T-helper 1 cell (primary cell): ENCODE measurements around the gene ZSWIM6.

Experiments
- DNase-seq, 5 donors: peaks; one replicate each; pipeline ENCODE4 v3.0.0-alpha.2; 2012 to 2020

Gene ZSWIM6

DNA sequence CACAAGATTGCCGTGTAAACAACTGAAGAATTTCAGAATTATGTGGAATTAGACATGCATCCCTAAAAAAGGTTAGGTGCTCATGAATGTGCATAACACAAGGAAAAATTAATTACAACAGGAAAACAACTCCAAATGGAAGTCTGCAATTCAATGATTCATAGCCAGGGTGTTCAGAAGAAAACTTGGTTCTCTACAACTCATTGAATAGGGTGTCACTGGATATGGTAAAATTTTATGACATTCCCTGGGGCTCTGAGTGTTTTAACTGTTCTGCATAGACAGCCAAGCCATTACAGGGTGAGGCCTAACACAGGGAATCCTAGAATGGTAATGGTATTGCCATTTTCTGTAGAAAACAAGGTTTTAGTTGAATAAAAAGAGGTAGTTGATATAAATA, 24.4 kb upstream of the ZSWIM6 start:
- DNase-seq, result no peak

DNA sequence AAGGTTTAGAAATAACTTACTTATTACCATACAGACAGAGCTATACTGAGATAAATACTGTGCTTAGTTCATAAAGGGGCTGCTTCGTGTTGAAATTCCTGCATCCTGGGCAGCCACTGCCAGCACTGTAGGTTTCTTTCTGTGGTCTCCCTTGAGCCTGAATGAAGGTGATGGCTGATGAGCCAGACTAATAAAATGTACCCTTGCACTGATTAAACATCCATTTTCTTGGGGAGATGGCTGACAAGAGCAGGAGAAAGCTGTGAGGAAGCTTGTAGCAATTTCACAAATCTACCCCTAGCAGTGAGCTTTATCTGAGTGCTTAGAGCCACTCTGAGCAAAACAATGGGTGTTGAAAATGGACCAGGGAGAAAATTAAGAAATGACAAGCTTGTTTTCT, 23.3 kb upstream of the ZSWIM6 start:
- no peak for DNase-seq

DNA sequence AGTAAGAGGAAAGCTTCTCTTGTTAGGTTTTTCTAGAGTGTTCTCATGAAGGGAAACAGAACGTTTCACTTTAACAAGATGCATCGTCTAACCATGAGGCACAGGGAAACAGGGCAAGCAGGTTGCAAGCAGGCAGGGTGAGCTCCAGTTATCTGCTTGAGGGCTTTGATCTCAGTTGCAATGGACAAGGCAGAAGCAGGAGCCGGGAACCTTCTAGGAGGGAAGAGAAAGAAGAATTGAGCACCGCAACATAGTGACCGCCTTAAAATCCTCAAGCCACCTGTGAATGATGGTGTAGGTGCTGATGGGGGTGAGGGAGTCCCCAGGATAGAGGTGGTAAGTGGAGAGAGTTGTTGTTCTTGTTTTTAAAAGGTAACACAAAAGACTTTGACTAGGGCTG, 22.9 kb upstream of the ZSWIM6 start:
- DNase-seq, result no peak

DNA sequence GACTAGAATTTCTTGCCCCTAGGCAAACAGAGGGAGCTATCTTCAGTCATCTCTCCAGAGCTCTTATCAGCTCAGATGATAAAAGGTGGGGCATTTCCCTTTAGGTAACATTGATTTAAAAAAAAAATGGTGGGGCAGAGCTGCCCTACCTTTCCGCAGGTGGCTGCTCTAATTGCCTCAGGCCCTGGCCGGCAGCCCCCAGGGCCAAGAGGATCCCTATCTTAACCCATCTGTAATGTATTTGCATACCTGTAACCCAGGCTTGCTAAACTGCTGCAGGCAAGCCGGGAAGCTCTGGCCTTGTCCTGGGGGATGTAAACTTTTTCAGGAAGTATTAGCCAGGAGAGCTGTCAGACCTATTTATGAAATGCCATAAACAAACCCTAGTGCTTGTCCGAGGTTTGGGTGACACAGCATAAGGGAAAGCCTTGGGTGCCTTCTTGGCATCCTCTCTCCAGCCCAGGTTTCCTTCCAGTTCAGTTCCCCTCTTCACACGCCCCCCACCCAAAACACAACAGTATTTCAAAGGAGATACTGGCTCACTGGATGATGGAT, 20.9 kb upstream of the ZSWIM6 start:
- DNase-seq, result no peak

DNA sequence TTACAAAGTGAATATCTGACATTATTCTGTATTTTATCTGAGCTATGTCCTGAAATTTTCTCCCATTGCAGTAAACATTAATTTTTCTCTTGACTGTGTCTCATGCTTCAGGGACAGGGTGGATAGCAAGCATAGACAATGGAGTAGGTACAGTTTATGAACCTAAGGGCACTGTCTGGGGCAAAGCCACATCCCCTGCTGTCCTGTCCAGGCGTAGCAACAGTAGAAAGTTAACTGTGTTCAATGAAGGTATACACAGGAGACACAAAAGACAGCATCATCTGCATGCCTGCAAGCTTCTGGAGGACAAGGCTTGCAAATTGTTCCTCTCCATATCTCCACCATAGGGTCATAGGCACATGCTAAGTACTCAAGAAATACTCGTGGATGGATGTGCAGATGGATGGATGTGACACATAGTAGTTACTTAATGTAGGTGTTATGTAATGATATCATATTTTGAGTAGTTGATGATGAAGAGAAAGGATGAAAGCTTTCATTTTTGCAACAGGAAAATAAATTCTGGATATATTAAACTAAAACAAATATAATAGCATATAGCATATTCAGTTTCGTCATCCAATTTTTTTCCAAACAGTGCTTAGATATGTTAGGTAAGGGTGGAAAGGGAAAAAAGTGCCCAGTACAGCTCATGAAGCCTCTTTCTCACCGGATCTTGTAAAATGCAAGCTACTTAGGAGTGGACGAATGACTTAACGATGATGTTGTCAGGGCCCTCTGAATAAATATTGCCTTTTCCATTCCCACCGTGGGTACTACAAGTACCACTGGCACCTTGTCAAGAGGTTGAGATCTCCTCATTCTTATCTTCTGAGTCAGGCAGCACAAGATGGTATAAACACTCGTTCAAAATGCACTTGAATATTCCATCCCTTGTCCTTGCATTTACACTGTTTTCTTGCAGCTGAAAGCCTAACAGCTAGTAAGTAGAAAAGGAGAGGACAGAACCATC, 19.9 kb upstream of the ZSWIM6 start:
- no peak for DNase-seq

DNA sequence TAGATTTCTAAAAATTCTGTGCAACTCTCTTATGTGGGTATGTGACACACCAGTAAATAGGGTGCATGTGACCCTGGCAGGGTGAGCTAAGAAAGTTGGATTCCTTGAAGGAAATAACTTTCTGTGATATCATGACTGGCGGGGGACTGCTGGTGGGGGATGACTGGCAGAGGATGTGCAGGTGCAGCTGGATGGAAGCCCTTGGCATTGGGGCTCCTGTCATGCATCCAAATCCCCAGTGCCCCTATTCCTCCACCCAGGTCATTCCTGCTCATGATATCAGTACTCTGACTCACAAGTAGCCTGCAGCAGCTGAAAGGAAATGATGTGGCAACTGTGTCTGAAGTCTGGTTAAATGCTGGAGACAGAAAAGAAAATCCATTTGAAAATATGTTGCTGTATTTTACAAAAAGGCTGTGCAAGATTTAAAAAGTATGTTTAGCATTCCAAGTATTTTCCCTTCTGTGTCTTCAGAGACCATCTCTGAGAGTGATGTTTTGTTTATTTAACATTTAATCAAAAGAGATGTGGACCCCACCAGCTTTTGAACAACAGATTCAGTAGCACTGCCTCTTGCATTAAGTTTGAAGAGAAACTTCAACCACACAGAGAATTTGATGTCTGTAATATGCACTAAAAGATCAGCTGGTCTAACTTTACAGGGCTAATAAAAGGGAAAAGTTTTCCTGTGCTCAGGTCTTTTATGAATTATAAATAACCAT, 17.9 kb upstream of the ZSWIM6 start:
- DNase-seq, result no peak

DNA sequence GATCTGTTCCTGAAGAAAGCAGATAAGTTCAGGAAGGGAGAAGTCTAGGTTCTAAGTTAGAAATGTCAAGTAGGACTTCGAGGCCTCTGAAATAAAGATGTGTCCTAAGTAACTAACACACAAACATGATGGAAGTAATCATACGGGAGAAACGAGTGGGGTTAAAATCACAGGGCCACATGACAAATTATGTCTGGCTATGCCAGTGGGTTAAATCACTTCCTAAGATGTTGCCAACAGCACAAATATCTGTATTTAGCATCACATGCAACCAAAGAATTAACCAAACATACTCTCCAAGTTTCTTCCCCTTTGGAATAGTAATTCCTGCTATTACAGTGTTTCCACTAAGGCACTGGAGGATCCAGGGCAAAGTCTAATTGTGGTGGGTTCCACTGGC, 13.7 kb upstream of the ZSWIM6 start:
- DNase-seq, result no peak

DNA sequence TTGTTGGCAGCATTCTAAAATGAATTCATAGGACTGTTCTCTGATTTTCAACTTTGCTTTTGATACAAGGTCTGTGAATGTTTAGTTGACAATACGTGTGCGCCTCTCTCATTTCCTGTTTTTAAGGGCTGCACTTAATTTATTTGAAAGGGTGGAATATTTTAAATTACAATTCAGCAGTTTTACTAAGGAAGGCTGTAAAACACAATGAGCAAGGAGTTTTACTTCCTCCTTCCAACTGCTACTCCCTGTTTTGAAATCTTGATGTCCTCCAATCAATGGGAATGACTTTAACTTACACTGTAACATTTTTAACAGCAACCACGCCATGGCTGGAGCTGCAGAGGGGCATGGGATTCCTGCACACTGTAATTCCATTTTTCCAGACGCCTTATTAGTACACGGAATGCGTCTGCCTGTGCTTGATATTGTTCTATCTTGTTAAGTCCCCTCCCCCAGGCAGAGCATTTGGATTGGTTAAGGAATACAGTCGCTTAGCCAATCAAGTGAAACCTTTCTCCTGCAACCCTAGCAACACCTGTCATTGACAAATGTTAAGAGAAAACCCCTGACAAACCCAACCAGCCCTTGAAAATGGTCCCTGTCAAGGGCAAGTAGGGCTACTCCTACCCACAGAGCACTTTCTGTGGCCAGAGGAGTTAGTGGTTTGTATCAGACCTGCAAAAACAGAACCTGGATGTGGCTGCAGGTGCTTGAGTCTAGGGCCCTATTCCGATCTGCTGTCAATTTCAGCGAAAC, 12.5 kb upstream of the ZSWIM6 start:
- no peak for DNase-seq

DNA sequence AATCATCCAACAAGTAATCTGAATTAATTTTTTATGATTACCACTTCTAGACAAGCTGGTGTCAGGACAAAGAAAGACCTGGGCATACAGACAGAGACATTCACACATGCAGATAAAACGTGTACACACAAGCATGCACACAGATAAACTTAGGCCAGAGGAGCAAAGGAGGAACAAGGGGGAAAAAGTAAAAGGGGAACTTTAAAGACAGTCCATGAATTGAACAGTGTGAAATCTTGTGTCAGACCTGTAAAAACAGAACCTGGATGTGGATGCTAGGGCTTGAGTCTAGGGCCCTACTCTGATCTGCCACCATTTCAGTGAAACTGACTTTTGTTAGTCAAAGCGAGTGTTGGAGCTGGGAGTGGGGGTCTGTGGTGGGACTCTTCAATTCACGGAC, 11.2 kb upstream of the ZSWIM6 start:
- DNase-seq, result no peak

DNA sequence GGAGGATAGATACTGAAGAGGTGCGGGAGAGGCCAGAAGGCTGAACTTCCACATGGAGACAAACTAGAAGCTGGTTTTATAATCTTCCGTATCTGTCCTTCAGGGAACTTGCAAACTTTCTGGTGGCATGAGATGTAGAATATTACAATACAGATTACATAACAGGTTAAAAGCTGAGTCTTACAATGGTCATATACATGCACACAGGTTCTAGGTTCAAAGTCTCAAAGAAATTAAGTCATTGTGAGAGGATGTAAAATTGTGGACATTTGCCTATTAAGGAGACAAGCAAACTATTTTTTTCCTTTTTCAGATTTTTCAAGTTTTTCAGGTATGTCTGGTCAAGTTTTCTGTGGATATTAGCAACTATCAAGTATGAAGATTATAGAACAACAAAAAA, 10.4 kb upstream of the ZSWIM6 start:
- no peak for DNase-seq

DNA sequence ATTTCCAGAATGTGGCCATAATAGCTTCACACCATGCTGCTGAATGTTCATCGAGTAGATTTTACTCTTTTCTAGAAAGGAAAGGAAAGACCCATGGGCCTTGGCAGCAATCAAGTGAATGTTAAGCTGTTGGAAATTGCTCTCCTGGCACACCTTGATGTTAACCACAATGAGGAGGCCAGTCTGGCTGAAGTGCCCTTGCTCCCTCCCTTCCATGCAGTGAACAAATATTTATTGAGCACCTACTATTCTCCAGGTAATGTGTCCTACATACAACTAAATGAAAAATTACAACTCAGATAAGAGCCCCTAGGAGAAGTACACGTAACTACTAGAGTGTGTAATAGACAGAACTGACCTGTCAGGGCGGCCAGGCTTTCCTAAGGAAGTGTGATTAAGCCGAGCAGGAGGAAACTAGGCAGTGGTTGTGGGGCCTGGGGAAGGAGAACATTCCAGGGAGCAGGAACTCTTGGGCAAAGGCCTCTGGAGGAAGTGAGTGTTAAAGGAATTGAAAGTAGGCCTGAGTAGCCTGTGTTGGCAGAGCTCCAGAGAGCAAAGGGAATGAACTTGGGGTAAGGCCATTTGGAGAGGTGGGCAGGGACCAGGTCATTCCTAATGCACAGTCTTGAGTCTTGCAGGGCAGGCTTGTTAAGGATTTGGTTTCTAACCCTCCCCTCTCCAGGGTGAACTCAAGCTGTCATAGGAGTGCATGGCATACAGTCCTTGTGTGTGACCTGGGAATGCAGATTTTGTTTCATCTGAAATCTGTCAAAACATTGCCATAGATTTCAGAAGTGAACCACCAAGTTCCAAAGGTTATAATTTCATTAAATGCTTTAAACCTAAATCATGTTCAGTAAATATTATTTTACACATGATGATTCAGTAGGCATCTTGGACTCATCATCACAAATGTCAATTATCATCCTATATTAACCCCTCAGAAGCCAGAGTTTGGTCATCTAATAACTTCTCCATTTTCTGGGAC, 9.0 kb upstream of the ZSWIM6 start:
- no peak for DNase-seq

DNA sequence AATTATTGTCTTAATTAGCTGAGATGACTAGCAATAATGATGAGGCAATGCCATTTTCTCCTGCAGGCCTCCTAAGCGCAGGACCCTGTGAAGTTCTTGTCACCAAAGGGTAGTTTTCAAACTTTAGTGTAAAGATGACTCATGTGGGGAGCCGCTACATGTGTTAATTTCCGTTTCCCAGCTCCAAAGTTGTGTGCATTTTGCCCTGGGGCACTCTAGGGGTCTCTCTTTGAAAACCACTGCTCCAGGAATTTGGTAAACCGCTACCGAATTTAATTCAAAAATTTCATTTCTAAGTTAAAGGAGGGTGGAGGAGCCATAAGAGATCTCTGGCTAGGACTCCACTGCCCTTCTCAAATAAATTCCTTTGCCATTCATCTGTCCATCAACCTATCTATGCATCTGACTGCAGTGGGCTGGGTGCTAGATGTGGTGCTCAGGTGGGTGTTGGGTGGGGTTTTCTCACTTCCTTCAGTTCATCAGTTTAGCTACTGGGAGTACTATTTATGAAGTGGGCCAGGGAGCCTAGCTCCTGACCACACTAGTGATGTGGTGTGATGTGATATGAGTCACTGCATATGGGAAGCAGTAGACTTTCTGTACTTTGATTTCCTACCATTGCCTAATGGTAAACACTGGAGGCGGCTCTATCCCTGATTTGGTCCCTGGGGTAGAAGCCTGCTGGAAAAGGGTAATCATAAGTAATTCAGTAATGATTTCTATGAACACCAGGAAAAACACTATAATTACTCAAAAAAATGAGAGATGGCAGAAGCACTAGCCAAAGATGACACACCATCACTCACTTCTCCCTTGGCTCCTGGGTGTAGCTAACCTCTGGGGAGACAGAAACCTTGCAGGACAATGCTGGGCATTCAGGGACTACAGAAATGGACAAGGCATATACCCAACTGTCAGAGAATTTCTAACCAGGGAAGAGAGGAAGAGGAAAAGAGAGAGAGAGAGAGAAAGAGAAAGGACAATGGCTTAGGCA, 4.0 kb upstream of the ZSWIM6 start:
- DNase-seq, result peak in 1 of 5 donors; percentile 50

DNA sequence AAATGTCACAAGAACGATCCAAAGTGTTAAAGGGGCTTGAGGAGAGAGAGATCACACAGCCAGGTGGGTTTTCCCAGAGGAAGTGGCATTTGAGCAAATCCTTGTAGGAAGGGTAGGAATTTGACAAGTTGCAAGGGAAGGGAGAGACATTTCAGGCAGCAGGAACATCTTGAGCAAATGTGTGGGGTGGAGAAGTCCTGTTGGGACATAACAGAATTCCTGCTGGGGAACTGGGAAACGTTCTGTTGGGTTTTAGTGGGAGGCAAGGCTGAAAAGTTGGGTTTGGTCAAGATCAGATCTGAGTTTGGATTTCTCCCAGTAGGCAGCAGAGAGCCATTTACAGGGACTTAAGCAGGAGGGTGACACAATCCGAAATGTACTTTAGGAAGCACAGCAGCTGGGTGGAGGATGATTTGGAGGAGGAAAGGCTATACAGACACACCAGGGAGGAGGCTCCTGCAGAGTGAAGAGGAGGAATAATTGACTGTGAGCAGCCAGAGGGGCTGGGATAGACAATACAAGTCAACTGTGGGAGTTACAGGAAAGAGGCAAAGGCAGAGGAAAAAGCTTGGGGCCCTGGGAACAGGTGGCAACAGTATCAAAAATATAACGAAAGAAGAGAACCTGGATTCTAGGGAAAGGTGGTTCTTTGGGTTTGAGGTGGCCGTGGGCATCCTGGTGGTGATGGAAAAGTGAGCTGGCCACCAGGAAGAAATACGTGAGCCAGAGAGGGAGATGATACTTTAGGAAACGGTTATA, 3.1 kb upstream of the ZSWIM6 start:
- no peak for DNase-seq

DNA sequence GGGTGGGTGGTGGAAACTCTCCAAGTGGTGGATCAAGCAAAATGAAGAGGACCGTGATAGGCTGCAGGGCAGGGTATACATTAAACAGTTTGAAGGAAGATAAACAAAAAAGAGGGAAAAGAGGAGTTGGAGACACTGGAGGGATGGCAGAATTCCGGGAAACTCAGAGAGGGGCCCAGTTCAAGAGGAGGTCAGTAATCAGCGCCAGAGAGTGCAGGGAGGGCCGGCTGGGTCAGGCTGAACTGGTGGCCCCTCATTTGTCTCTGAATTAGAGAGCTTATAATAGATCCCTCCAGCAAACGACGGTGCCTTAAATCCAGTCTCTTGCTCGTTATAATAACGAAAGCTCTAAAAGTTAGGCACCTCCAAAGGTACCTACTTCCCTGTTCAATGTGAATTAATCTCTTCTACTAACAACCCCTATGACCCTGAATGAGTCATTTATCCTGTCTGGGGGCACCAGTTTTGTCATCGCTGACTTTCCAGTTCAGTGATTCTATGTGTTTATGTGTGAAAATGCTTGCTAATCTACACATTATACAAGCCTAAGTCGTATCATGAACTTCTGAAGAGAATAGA, 2.4 kb upstream of the ZSWIM6 start:
- DNase-seq, result peak in 1 of 5 donors; percentile 12

DNA sequence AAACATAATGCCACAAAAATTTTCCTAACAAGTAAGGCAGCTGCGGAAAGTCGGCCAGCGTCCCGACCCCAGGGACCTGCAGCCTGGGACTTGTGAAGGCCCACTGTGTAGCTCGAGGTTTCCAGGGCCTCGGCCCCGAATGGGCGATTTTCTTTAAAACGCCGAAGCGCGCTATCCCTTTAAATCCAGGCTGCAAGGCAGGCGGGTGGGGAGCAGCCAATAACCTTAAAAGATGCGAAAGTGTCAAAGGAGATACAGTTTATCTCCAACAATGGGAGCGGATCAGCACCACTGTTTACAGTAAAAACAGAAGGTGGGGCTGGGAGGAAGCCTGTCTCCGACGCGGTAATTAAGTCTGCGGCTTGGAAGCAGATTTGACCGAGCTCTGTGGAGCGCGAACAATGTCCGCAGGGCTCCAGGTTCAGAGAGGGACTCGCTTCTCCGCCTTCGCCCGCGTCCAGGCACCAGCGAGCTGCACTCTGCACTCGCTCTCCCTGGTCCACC, 1.7 kb upstream of the ZSWIM6 start:
- peak in 4 of 5 donors; percentile 8 to 22 (median 20) for DNase-seq

DNA sequence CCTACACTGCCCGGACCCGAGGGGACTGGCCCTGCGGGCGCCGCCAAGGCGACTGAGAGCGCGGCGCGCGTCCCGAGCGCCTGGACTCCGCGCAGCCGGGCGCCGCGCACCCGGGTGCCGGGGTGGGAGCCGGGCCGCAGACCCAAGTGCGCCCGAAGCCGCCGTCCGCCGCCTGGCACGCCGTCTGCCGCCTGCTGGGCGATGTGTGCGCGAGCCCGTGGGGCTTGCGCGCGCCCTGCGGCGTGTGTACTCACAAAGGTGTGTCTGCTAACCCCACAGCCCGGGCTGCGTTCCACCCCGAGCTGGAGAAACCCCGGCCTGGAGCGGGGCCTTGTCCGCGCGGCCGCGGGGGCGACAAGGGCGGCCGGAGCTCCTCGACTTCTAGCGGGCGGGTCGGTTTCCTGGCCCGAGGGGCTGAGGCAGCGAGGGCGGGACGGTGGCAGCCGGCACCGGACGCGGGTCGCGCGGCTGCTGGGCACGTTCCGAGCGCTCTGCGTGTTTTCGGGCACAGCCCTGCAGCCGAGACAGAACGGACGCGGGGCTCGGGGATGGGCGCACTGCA, 1.1 kb upstream of the ZSWIM6 start:
- DNase-seq, result peak; percentile 53 to 79 (median 68)

DNA sequence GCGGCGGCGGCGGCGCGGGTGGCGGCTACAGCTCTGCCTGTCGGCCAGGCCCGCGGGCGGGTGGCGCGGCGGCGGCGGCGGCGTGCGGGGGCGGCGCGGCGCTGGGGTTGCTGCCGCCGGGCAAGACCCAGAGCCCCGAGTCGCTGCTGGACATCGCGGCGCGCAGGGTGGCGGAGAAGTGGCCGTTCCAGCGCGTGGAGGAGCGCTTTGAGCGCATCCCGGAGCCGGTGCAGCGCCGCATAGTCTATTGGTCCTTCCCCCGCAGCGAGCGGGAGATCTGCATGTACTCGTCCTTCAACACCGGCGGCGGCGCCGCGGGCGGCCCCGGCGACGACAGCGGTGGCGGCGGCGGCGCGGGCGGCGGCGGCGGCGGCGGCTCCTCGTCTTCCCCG, 296 bp downstream of the ZSWIM6 start:
- peak; percentile 15 to 46 (median 27) for DNase-seq

DNA sequence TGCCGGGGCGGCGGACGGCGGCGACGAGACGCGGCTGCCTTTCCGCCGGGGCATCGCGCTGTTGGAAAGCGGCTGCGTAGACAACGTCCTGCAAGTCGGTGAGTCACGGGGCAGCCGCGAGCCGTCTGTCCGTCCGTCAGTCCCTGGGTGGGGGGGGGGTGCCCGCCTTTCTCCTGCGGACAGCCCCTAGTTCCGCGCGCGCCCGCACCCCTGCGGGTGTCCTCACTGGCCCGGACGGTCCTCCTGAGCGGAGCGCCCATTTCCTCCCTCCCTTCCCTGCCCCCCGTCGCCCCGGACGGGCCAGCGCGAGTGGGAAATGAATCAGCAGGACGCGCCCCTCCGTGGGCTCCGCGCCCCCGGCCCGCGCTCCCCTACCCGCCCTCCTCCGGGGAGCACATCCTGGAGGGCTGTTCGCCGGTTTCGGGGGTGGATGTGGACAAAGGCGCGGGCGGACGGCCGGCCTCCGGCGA, 828 bp downstream of the ZSWIM6 start:
- DNase-seq, result peak; percentile 20 to 43 (median 28)
